ENCODE measurements around the gene HSPB2. TPM values are rescaled to one million over a fixed set of nuclear protein-coding genes. Genes with fewer than 3 reads are reported as not detected.
A peak's percentile ranks its signal among the peaks of the same experiment; 100 is the strongest.

HSPB2 gene
- total RNA-seq, 3 donors from 2014 or later, result 1.4 to 4.8 TPM; not detected in 1

DNA sequence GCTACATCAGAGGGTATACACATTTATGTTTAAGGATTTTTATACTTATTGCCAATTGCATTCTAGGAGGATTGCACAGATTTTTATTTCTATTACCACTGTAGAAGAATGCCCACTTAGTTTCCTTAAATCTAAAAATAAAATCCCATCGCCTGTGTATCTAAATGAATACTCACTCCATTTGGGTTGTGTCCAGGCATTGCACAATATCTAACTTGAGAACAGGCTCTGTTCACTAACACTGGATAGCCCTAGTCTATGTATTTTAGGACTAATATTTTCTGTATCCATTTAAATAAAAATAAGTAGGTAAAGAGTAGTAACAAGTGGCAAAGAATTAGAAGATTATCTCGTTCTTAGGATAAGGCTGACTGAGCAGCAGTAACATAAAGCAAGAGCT is 10.3 kb downstream of the HSPB2 start:
- H3K9me3 ChIP-seq, result no peaks in the 10 kb centered on the region
- intact Hi-C loops (cut with DNase I, micrococcal nuclease), result no loop called here
- no peak overlapping the region for H3K4me3 ChIP-seq
- ATAC-seq, result no peak
- no peak for TF ChIP-seq CTCF (IDR thresholded peaks at IDR 0.05)
- peak in 1 of 3 donors; percentile 67 for DNase-seq
- no peaks in the 10 kb centered on the region for H3K36me3 ChIP-seq (ENCODE audit: low read depth)
- peaks cover 22% of the 10 kb centered on the region for H3K4me1 ChIP-seq (ENCODE audit: low read depth)

- no peaks in the 10 kb centered on the region for H3K9me3 ChIP-seq
- intact Hi-C loops (cut with DNase I, micrococcal nuclease), result no loop called here
- no peak for ATAC-seq
- H3K4me1 ChIP-seq (ENCODE audit: low read depth), result peaks cover 19% of the 10 kb centered on the region
- H3K36me3 ChIP-seq (ENCODE audit: low read depth), result no peaks in the 10 kb centered on the region
- TF ChIP-seq CTCF (IDR thresholded peaks at IDR 0.05), result no peak
- no peak overlapping the region for H3K4me3 ChIP-seq
- no peak for DNase-seq
Observed at GRCh38 chr11:111923351-111923788, 10.8 kb downstream of the HSPB2 start.

GRCh38 chr11:111923951-111924350 is 11.4 kb downstream of the HSPB2 start:
- Histone ChIP-seq H3K4me3 (no peak overlapping the region), H3K4me1 (ENCODE audit: low read depth) (peaks cover 18% of the 10 kb centered on the region), H3K36me3 (ENCODE audit: low read depth) (no peaks in the 10 kb centered on the region), H3K9me3 (no peaks in the 10 kb centered on the region)
- intact Hi-C loops (cut with DNase I, micrococcal nuclease), result no loop called here
- no peak for TF ChIP-seq CTCF (IDR thresholded peaks at IDR 0.05)
- DNase-seq (no peak), ATAC-seq (no peak)

- intact Hi-C loops (cut with DNase I, micrococcal nuclease), result no loop called here
- no peak for ATAC-seq
- H3K36me3 ChIP-seq (ENCODE audit: low read depth), result no peaks in the 10 kb centered on the region
- TF ChIP-seq CTCF (IDR thresholded peaks at IDR 0.05), result no peak
- peak in 1 of 3 donors; percentile 58 for DNase-seq
- no peaks in the 10 kb centered on the region for H3K9me3 ChIP-seq
- peaks cover 16% of the 10 kb centered on the region for H3K4me1 ChIP-seq (ENCODE audit: low read depth)
- no peak overlapping the region for H3K4me3 ChIP-seq
Observed at GRCh38 chr11:111925953-111926352, 13.4 kb downstream of the HSPB2 start.

GRCh38 chr11:111926505-111927391 is 14.2 kb downstream of the HSPB2 start:
- intact Hi-C loops (cut with DNase I, micrococcal nuclease), result no loop called here

More at GRCh38 chr11:111926505-111927391, 14.2 kb downstream of the HSPB2 start:
- H3K36me3 ChIP-seq (ENCODE audit: low read depth), result no peaks in the 10 kb centered on the region
- peak; percentile 97 to 99 (median 99) for DNase-seq
- peaks cover 16% of the 10 kb centered on the region for H3K4me1 ChIP-seq (ENCODE audit: low read depth)
- H3K4me3 ChIP-seq, result no peak overlapping the region
- no peaks in the 10 kb centered on the region for H3K9me3 ChIP-seq
- peak; percentile 96 for ATAC-seq
- no peak for TF ChIP-seq CTCF (IDR thresholded peaks at IDR 0.05)
